OCI-LY3 (cell line): Measurements from ENCODE around the gene FHOD3.

Source experiments
- CTCF ChIP-seq: fragments of 200-600, 300-600 bp; sonication (generic); IDR thresholded peaks from 2 replicates; pipeline ENCODE4 v1.5.1; 2014; ENCODE audit warnings: antibody characterized with exemption, low read length, low read depth
- EZH2phosphoT487 ChIP-seq: fragments of 200-600 bp; shearing (Covaris generic); IDR thresholded peaks from 2 replicates; pipeline ENCODE4 v1.6.1; 2018; ENCODE audit warnings: antibody characterized with exemption, mixed run types, low read depth

DNA sequence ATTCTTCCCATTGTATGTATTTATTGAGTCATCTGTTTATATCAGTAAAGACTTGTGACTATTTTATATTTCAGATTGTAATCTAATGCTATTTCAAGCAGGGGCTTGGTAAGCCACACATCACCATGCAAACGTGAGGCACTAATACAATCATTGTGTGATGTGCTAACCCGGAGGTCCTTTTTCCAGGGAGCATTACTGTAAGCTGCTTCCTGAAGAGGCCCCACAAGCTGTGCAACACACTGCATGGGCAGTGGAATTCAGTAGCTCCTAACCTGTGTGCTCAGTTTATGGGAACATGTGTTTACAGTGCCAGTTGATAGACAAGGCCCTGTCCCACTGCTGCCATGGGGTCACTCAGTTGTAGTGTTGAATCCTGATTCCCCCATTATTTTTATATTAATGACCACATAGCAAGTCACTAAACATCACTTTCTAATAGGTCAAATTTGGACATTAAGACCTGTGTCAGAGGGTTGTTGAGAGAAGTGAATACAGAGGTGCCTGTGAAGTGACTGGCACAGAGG, 162.9 kb downstream of the FHOD3 start:
- TF ChIP-seq CTCF (no peak), EZH2phosphoT487 (no peak)
